Embryonic facial prominence (tissue), 1 donor: ENCODE results near the gene SHANK2.

Source experiments
- DNase-seq: peaks from one replicate; pipeline ENCODE4 v3.0.0-alpha.2; 2016; ENCODE audit errors: extremely low spot score

Gene SHANK2

GRCh38 chr11:71222318-71223080 is 29.9 kb downstream of the SHANK2 start:
- no peak for DNase-seq

- no peak for DNase-seq
Observed at GRCh38 chr11:71221821-71222220, 30.6 kb downstream of the SHANK2 start.

- DNase-seq = no peak
Observed at GRCh38 chr11:71221201-71221600, 31.2 kb downstream of the SHANK2 start.

- no peak for DNase-seq
Observed at GRCh38 chr11:71218789-71219499, 33.4 kb downstream of the SHANK2 start.

DNA sequence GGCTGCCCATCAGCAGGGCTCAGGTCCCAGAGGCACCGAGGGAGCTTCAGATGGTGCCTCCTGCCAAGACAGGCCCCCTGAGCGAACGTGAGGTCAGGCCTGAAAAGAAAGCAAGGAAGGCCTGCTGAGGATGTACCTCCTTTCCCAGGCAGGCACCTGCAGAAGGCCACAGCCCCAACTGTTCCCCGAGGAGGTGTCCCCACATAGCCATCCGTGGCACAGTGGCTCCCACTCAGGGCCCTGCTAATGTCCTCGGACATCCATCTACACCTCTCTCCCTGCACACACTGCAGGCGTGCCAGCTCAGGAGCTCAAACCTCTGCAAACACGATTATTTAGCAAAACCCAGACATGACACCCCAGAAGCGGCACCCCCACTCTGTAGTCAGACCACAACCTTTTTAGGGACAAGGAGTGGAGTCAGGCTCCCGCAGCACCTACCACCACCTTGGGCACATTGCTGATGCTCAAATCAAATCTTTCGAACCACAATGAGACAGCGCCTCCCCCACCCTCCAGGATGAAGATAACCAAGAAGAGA is 36.9 kb downstream of the SHANK2 start:
- DNase-seq = no peak

- DNase-seq = no peak
Observed at GRCh38 chr11:71214553-71215424, 37.6 kb downstream of the SHANK2 start.

DNA sequence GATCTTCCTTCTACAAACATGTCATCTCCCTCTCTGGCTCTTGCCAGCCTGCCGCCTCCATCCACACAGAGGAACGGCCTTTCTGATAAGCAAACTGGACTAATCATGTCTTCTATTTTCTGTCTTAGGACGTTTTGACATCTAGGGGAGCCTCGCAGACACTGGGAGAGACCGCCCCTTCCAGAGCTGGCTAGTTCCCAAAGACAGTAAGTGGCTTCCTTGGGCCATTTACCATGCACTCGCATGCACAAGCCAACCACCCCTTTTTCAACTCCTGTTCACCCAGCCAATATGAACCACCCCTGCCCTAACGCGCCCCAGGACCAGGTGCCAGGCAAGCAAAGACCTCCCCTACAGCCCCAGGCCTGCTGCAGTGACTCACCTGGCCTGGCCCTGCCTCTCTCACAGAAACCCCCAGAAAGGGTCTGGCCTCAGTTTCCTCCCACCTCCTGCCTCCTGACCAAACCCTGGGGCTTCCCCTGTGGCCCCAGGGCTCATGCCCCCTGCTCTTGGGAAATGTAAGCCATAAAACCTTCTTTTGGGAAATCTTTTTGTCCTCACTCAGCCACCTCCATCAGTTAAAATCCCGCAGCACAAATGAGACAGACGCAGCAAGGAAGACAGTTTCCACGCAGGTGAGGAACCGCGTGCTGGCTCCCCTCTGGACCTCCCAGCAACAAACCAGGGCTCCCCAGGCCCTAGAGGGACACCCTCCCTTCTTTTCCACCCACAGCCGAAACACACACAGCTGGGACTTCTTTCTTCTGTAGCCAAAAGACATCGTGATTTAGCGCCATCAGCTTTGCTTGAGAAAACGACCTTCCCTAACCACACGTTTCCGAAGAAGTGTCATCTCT is 38.5 kb downstream of the SHANK2 start:
- DNase-seq = no peak

DNA sequence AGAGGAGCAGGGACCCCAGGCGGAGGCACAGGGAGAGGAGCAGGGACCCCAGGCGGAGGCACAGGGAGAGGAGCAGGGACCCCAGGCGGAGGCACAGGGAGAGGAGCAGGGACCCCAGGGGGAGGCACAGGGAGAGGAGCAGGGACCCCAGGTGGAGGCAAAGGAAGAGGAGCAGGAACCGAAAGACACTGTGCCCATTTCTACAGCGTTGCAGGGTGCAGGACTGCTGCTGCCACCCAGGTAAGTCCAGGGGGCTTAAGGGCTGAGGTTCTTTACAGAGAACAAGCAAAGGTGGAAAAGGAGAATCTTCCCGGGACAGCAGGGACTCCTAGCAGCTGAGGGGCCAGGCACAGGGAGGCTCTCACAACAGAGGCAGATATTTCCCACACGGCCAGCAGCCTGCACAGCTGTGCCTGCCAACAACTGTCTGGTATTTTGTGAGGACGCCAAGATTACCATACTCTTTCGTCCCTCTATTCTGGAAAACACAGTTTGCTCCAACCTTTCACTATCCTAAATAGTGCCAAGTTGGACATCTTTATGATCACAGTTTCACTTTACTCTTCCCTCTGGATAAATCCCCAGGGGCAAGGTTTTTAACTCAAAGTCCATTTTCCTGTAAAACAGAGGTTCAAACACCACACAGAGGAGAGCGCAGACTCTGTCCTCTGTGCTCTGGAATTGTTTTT is 39.4 kb downstream of the SHANK2 start:
- peak; percentile 7 for DNase-seq

DNA sequence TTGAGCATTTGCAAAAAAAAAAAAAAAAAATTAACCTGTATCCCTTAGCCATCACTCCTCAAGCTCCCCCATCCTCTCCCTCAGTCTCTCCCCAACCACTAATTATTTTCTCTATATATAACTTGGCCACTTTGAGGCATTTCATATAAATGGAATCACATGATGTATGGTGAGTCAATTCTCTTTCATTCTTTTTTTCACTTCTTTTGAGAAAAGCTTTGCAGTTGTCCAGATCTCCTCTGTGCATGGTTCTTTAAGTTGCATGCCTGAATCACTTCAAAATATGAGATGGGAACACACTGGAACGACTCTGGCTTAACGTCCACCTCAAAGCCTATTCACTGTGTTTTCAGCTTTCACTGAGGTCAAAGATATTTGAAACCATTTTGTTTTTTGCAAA is 40.7 kb downstream of the SHANK2 start:
- no peak for DNase-seq

GRCh38 chr11:71210861-71211260 is 41.5 kb downstream of the SHANK2 start:
- DNase-seq = no peak

DNA sequence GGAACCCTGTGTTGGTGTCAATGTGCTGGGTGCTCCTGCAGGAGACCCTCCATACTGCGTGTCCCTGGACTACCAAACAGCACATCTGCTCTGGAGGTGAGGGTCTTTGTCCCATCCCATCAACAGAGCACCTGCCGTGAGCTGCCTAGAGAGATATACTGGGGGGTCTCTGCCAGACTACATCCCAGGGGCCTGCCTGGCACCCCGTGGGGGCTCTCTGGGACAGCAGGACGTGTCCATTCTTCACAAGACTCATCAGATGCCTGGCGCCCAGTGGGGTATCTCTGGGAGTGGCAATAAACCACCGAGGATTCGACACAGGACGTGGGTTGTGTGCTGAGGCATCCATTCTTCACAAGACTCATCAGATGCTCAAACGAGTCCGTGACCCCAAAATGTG is 42.7 kb downstream of the SHANK2 start:
- no peak for DNase-seq

DNA sequence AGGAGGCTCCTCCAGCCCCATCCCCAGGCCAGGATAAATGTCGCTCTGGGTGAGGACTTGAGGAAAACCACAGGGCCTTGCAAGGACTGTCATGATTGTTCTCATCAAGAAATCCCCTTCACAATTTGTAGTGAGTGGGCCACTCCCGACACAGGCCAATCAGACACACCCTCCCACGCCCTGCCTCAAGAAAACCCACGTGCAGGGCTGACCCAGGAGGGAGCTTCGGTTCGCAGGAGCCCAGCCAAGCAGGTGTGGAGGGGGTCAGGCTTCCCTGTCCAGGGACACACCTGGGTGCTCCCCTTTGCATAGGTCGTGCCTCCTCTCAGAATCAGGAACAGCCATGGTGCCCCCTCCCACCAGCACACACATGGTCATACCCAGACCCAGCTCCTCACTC is 43.2 kb downstream of the SHANK2 start:
- DNase-seq = no peak

GRCh38 chr11:71208011-71208774 is 44.2 kb downstream of the SHANK2 start:
- no peak for DNase-seq

GRCh38 chr11:71207563-71207962 is 44.8 kb downstream of the SHANK2 start:
- DNase-seq = no peak

DNA sequence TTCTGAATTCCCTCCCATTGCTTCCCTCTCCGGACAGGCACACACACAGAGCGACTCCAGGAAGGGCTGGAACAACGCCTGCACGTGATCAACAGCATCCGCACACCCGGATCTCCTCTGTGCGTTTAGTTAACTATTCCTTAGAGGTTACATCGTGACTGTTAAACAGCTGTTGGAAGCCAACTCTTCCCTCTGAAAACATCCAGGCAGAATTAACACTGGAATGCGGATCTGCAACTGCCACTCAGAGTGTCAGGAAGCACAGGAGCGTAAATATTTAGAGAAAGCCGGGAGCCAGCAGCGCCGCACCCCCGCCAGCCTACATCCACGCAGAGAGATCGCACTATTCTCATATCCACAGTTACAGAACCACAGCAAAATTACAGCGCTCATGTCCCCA is 46.2 kb downstream of the SHANK2 start:
- DNase-seq = peak; percentile 48

DNA sequence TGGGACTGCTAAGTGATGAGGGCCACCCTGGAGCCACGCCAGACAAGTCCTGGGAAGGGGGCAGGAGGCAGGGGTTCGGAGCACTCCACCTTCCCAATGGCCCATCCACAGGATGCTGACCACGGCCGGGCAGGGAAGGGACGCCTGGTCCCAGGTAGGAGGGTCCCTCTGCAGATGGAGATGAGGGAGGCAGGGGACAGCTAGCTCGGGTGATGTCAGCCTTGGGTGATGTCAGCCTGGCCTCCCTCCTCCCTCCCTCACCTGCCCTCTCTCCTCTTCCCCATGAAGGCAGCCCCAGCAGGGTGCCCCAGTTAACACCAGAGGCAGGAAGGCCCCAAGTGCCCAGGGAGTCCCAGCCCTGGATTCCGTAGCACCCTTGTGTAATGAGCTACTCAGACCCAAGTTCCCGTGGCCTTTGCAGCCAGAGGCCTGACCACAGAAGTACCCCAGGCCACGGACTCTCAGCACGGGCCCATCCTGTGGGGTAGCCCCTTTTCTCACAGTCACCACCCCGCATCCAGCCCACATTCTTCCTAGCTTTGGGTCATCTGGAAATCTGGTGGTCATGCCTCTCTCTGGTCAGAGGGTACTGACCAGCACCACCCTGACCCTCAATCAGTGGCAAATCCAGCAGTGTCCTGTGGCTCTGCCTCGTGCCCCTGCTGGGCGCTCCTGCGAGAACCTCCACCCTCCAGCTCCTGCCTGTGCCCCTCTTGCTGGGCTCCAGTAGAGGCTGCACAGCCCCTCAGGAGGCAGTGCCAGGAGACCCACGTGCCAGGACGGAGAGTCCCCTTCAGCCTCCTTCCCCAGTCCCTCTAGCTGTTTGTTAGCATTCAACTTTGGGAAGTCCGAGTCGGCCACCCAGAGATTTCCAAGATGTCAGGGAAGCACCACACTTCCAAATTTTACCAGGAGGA is 47.4 kb downstream of the SHANK2 start:
- DNase-seq = no peak

DNA sequence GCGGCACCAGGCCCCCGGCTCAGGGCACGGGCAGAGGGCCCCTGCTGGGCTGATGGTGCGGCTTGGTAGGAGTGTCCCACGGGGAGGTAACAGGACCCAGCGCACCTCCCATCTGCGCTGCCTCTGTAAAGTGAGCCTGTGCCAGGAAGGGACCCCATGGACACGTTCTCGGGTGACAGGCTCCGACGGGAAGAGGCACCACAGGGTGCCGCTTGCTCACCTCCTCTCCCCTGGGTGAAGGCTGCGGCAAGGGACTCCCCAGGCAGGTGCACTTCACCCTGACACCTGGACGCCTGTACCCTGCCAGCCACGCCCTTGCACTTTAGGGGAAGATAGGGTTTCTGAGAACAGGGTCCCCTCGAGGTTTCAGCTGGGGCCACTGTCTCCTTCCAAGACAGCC is 48.1 kb downstream of the SHANK2 start:
- no peak for DNase-seq

DNA sequence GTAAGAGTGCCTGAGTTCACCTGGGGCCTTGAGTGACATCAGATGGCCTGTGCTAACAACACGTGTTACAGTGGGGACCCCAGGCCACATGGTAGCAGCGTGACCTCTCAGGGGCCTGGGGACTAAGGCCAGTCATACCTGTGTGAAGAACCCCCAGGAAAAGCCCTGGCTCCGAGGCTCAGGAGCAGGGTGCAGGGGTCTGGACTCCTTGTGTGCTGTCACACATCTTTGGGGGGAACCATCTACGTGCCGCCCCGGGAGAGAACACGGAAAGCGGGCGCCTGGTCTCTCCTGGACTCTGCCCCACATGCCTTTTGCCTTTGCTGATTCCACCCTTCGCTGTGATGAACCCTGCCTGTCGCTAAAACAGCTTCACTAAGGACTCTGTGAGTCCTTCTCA is 48.7 kb downstream of the SHANK2 start:
- DNase-seq = no peak

GRCh38 chr11:71202966-71203365 is 49.4 kb downstream of the SHANK2 start:
- no peak for DNase-seq
